ENCODE results near the gene MX2.

- TF ChIP-seq GATA2 (IDR thresholded peaks at IDR 0.05; ENCODE audit: insufficient read depth, insufficient read length, low read depth, low read length) (no peak), CTCF (IDR thresholded peaks at IDR 0.05; ENCODE audit: extremely low read depth in 1 of 2, insufficient read depth in 1 of 2, low read depth in 1 of 2, low read length in 2 of 2) (no peak), POLR2A (IDR thresholded peaks at IDR 0.05; ENCODE audit: low read depth, low read length) (no peak), POLR2AphosphoS5 (IDR thresholded peaks at IDR 0.05; ENCODE audit: insufficient read depth, low read depth, low read length) (no peak), EZH2 (IDR thresholded peaks at IDR 0.05; ENCODE audit: borderline replicate concordance, low read depth, low read length, severe bottlenecking) (no peak), MAX (IDR thresholded peaks at IDR 0.05; ENCODE audit: insufficient read depth, insufficient read length) (no peak), MYC (IDR thresholded peaks at IDR 0.05; ENCODE audit: low read depth, low read length) (no peak), FOS (IDR thresholded peaks at IDR 0.05; ENCODE audit: borderline replicate concordance, insufficient read depth, low read length) (no peak)
These were observed 15.9 kb downstream of the MX2 start for GRCh38 chr21:41377715-41378114.

All from endothelial cell of umbilical vein (primary cell).